CD4-positive, alpha-beta T cell treated with Interferon gamma for 1 hour (primary cell): ENCODE results near the gene LENEP.
"Not testable (repeated sequence)": the region's sequence is repeated elsewhere in the genome, so short reads cannot be mapped to it uniquely, and the experiment has no call there.

Source experiments
- DNase-seq: peaks from one replicate; pipeline ENCODE4 v3.0.0-alpha.2; 2020

The LENEP gene

DNA sequence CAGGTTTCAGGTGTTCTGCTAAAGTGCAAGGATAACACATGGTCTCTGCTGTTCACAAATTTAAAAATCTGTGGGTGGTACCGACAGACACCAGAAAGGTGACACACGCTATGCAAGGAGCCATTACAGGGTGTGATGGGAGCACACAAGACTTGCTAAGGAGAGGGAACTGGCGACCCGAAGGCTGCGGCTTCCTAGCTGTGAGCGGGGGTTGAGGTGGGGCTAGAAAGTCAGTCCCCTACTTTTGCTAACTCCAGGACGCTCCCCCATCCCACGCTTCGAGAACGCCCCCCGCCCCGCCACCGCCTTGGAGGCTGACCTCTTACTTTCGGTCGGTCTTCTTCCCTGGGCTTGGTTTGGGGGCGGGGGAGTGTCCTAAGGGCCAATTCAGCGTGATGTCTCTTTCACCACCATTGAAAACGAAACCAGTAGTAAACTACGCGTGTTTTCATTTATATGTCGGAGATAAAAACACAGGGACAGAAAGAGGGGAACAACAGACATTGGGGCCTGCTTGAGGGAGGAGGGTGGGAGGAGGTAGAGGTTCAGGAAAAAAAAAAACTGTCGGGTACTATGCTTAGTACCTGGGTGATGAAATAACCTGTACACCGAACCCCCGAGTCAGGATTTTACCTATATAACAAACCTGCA, 17.9 kb upstream of the LENEP start:
- DNase-seq, result peak; percentile 52

DNA sequence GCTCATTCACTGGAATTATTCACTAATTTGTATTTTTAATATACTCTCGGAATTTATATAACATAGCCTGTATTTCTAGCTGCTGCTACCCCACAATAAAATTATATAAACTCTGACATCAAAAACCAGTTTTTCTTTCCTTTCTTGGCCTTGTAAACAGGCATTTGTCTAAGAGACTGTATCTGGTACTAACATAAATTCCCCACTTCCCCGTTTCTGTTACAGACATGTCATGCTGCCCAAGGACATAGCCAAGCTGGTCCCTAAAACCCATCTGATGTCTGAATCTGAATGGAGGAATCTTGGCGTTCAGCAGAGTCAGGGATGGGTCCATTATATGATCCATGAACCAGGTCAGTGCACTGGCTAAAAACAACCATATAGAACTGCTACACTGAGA, 15.6 kb upstream of the LENEP start:
- DNase-seq, result not testable (repeated sequence)

DNA sequence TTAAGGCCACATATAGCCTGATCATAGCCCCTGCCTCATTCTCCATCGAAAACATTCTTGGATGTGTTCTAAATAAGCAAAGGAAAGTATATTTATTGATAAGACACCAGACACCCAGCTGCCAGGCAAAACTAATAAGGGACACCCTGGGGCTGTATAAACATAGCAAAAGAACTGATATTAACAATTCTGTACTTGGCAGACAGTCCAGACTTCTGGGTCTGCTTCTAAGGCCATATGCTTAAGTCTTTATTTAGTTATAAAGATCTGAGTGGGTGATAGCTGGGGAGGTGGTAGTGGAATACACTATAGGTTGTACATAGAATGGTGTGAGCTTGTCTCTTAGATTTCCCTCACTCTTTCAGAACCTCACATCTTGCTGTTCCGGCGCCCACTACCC, 15.0 kb upstream of the LENEP start:
- DNase-seq, result no peak

DNA sequence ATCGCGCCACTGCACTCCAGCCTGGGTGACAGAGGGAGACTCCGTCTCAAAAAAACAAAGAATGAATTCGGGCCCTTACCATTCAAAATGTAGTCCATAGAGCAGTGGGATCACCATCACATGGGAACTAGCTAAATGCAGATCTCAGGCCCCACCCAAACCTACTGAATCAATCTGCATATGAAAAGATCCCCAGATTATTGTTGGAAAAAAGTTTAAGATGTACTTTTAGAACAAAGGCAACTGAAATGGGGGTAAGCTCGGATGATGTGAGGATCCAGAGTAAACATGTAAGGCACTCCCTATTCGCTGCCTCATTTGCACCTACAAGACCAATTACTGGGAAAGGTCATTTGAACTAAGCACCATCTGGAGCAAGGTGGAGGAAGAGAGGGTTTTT, 11.0 kb upstream of the LENEP start:
- DNase-seq, result no peak

DNA sequence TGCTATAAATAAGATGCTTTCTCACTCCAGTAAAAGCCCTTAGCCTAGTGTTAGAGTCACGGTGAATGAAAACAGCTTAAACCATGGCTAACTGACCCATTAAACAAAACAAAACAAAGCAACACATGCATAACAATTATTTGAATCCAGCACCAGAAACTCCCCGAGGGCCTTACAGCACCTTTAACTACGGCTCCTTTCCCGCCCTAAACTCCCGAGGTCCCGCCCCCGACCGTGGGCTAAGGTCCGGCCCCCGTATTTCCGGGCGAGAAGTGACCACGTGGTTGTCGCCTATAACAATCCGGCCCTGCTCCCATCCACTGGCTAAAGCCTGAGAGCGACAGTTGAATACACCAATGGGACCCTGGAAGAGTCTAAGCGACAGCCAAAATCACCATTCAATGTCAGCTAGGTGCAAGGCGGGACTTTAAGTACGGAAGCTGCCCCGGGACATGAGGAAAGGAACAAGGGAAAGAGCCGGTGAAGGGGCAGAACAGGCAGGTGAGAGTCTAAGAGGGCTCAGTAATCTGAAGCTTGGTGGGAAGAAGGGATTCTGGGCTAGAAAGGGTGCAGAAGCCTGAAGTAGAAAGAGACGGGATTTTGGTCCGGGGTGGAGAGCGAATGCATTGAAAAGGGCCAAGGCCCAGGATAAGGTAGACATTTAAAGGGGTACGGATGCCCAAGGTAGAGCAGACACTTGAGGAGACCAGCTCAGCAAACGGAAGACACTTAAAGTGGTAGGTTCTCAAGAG, 10.3 kb upstream of the LENEP start, which contains the start of gene FLAD1:
FLAD1 (plus strand) TSS at position 448 of the 752 bp plus-strand sequence. CDS start 351 bp downstream, outside the sequence.
- DNase-seq, result peak; percentile 96

GRCh38 chr1:154983776-154984466, 9.5 kb upstream of the LENEP start:
- DNase-seq, result no peak

DNA sequence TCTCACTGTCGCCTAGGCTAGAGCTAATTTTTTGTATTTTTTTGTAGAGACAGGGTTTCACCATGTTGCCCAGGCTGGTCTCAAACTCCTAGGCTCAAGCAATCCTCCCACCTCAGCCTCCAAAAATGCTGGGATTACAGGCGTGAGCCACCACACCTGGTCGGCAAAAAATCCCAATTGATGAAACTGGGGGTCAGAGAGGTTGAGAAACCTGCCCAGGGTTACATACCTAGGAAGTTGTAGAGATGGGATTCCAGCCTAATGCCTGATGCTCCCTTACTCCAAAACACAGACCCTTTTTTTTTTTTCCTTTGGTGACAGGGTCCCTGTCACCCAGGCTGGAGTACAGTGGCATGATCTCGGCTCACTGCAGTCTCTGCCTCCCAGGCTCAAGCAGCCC, 6.7 kb upstream of the LENEP start:
- DNase-seq, result not testable (repeated sequence)

DNA sequence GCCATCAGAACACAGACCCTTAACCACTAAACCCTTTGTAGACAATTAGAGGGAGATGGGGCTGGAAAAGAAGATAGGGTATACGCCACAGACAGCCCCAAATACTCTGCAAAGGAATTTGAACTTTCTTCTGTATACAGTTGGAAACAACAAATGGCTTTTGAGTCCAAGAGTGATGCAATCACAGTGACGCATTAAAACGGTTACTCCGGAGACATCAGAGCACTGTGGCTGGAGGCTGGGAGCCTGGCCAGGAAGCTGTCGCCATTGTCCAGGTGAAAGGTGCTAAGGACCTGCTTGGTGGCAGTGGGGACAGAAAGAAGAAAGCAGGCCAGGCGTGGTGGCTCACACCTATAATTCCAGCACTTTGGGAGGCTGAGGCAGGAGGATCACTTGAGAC, 6.1 kb upstream of the LENEP start:
- DNase-seq, result no peak

DNA sequence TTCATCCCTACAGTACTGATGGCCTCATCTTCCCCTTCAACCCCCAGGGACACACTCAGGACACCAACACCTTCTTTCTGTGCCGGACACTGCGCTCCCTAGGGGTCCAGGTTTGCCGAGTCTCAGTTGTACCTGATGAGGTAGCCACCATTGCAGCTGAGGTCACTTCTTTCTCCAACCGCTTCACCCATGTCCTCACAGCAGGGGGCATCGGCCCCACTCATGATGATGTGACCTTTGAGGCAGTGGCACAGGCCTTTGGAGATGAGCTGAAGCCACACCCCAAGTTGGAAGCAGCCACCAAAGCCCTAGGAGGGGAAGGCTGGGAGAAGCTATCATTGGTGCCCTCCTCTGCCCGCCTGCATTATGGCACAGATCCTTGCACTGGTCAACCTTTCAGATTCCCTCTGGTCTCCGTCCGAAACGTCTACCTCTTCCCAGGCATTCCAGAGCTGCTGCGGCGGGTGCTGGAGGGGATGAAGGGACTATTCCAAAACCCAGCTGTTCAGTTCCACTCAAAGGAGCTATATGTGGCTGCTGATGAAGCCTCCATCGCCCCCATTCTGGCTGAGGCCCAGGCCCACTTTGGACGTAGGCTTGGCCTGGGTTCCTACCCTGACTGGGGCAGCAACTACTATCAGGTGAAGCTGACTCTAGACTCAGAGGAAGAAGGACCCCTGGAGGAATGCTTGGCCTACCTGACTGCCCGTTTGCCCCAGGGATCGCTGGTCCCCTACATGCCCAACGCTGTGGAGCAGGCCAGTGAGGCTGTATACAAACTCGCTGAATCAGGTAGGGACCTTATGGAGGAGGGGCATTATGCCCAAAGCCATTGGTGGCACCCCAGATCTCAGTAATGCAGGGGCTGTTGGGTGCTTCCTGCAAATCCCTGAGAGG, 5.1 kb upstream of the LENEP start:
- no peak for DNase-seq

GRCh38 chr1:154989195-154989860, 4.1 kb upstream of the LENEP start:
- DNase-seq, result no peak

GRCh38 chr1:154990276-154990675, 3.1 kb upstream of the LENEP start:
- no peak for DNase-seq

DNA sequence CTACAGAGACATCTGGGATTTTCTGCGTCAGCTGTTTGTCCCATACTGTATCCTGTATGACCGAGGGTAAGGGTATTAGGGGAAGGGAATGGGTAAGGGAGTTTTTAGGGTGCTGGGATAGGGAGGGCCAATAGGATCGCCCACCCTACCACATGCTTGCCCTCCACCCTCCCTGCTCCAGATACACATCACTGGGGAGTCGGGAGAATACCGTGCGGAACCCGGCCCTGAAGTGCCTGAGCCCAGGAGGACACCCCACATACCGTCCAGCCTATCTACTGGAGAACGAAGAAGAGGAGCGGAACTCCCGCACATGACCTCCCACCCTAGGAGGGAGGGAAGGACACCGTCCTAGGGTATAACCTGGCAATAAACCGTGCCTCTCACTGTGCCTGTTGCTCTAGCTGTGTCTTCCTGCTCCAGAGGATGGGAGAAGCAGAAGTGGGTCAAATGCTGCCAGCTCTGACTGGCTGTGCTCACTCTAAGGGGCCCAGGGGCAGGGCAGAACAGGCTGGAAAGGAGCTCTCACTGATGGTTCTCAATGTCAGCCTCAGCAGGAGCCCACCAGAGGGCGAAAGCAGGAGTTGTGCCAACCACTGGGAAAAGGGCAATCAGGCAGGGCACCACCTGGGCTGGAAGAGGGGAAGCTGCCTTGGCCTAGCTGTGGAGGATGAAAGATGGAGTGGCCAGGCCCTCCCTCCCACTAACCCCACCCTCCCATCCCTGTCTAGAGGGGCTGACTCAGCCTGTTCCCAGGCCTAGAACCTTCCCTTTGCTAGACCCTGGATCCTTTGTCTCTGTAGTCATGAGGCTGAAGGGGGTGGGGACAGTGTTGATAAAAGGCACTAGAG, 440 bp upstream of the LENEP start:
- DNase-seq, result no peak

DNA sequence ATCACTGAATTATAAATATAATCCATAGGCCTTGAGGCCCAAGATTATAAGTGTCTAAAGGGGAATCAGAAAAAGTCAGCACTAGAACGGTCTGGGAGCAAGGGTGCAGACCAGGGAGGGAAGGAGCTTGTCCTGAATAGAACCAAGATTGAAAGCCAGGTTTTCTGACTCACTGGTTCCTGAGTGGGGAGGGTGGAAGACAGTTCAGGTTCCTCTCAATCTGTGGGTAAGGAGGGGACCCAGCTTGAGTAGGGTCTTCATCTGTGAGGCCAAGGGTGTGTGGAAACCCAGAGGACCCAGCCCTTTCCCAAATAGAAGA, 842 bp downstream of the LENEP start:
- no peak for DNase-seq

- no peak for DNase-seq
Observed at GRCh38 chr1:154994591-154994990, 1.2 kb downstream of the LENEP start.

GRCh38 chr1:154995301-154995983, 2.1 kb downstream of the LENEP start:
- DNase-seq, result not testable (repeated sequence)

- DNase-seq, result no peak
Observed at GRCh38 chr1:154996966-154997701, 3.7 kb downstream of the LENEP start.

GRCh38 chr1:154998201-154998780, 4.9 kb downstream of the LENEP start:
- no peak for DNase-seq

DNA sequence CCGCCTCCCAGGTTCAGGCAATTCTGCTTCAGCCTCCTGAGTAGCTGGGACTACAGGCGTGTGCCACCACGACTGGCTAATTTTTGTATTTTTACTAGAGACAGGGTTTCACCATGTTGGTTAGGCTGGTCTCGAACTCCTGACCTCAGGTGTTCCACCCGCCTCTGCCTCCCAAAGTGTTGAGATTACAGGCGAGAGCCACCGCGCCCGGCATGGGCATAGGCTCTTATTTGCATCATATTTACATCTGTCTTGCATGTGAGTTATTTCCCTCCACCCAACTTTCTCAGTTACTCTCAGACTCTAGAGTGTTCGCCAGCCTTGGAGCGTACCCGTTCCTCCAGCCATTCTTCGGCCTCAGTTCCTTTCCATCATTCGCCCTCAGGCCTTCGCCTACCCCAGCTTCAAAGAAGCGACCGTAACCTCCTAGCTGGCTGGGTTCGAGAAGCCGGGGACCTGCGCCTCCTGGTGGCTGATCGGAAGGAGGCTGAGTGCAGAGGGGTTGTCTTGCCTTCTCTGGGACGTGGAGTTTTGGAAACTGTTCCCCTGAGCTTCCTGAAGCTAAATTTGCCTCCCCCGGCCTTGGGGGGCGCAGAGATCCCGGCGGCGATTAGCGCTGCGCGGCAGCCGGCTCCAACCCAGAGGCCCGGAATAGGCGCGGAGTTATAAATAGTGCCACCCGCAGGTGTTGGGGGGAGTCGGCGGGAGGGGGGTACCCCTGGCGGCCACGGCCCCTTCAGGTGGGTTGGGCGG, 5.6 kb downstream of the LENEP start:
- DNase-seq, result peak; percentile 72
